ENCODE measurements around the gene CERS6.
"Not testable (repeated sequence)": the region's sequence is repeated elsewhere in the genome, so short reads cannot be mapped to it uniquely, and the experiment has no call there.

Gene CERS6, protein sequence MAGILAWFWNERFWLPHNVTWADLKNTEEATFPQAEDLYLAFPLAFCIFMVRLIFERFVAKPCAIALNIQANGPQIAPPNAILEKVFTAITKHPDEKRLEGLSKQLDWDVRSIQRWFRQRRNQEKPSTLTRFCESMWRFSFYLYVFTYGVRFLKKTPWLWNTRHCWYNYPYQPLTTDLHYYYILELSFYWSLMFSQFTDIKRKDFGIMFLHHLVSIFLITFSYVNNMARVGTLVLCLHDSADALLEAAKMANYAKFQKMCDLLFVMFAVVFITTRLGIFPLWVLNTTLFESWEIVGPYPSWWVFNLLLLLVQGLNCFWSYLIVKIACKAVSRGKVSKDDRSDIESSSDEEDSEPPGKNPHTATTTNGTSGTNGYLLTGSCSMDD

DNA sequence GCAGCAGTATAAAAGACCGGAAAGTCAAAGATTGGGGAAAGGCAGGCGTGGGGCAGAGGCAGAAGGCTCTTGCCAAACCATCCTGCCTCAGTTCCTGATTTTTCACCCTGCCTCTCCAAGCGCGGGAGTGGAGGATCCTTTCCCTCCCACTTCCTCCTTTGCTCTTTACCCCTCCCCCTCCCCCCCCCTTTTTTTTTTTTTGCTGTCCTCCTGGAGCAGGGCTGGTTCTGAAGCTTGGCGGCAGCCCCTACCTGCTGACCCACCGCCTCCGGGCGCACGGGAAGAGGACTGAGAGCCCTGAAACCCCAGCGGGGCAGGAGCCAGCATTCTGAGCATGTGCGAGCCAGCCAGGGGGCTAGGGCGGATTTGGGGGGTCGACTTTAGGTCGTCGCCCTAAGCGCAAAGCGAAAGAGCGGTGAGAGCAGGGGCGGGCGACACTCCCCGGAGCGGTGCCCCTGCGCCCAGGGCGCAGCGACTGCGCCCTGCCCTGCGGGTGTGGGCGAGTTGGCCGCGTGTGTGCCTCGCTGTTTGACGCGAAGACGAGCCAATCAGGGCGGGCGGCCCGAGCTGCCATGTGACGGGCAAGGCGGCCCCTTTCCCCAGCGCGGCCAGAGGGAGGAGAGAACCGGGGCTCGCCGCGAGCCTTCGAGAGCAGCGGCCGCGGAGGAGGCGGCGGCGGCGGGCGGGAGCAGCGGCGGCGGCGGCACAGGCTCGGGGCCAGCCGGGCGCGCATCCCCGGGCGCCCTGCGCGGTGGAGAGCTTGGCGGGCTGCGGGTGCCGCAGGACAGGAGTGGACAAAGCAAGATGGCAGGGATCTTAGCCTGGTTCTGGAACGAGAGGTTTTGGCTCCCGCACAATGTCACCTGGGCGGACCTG is at the start of gene CERS6:
TSS of gene CERS6 (plus strand) at position 628 of the 876 bp plus-strand sequence. CDS start at position 805, 177 bp downstream.
- DNase-seq, result peak; percentile 96

DNA sequence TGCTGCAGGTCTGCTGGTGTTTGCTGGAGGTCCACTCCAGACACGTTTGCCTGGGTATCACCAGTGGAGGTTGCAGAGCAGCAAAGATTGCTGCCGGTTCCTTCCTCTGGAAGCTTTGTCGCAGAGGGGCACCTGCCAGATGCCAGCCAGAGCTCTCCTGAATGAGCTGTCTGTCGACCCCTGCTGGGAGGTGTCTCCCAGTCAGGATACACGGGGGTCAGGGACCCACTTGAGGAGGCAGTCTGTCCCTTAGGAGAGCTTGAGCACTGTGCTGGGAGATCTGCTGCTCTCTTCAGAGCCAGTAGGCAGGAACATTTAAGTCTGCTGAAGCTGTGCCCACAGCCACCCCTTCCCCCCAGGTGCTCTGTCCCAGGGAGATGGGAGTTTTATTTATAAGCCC is 43.8 kb upstream of the CERS6 start:
- not testable (repeated sequence) for DNase-seq

DNA sequence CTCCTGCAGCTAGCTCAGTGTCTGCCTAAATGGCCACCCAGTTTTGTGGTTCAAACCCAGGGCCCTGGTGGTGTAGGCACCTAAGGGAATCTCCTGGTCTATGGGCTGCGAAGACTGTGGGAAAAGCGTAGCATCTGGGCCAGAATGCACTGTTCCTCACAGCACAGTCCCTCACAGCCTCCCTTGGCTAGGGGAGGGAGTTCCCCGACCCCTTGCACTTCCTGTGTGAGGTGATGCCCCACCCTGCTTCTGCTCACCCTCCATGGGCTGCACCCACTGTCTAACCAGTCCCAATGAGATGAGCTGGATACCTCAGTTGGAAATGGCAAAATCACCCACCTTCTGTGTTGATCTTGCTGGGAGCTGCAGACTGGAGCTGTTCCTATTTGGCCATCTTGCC is 43.0 kb upstream of the CERS6 start:
- not testable (repeated sequence) for DNase-seq

DNA sequence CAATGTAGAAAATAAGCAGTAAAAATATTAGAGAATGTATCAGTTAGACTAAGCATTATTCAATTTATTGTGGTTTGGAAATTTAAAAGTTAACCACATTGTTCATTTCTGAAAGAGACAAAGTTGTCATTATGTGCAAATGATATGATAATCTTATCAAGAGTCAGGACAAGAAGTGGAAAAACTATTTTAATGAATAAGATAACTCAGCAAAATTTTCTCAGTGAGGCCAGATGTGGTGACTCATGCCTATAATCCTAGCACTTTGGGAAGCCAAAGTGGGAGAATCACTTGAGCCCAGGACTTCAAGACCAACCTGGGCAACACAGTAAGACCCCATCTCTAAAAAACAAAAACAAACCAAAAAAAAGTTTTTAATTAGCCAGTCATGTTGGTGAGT is 39.5 kb upstream of the CERS6 start:
- no peak for DNase-seq

DNA sequence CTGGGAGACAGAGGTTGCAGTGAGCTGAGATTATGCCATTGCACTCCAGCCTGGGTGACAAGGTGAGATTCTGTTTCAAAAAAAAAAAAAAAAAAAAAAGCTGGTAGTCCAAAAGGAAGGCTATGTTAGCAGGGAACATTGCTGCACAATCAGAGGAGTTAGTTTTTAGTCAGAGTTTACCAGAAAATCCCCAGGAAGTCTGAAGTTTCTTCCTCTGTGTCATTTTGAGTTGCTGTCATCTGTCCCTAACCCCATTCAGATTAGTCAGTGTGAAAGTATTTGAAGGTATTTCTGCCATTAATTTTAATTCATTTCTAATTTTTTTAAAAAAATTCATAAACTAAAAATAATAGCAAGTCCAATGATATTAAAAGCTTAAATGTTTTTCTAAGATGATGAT is 33.5 kb upstream of the CERS6 start:
- no peak for DNase-seq

DNA sequence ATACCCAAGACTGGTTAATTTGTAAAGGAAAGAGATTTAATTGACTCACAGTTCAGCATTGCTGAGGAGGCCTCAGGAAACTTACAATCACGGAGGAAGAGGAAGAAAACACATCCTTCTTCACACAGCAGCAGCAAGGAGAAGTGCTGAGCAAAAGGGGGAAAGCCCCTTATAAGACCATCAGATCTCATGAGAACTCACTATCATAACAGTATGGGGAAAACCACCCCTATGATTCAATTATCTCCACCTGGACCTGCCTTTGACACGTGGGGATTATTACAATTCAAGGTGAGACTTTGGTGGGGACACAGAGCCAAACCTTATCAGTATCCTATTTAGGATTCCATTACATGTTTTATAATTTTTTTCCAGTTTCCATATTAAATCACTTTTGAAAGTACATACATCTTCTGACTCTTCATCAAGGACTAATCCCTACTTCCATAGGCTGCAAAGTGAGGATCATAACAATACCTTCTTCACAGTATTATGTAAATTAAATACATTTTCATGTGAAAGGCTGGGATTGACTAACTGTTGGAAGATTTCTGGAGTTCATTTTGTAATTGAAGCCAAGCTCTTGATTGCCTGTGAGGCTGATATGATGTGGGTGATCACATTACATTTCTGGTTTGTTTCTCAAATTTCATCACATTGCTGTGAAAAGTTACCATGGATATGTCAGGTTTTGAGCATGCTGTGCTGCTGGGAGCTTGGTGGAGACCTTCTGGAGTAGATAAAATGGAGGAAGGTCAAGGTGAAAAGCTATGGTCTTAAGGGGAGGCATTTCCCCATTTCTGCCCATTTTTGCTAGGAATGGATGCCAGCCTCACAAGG is 31.7 kb upstream of the CERS6 start:
- no peak for DNase-seq

DNA sequence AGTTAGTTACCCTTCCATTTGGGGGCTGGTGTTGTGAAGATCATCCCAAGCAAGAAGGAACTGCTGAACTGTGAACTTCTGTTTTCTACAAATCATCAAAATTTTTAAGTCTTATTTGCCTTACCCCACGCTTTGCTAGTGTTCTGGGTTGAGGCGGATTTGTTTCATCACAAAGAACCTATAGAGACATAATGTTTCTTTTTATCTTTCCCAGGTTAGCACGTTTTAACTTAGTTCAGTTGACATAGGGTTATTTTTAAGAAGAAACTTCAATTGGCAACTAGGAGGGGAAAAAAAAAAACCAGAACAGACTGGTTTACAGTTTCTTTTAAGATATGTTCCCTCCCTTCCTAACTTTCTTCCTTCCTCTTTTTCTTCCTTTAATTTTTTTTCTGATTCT is 31.1 kb upstream of the CERS6 start:
- no peak for DNase-seq

DNA sequence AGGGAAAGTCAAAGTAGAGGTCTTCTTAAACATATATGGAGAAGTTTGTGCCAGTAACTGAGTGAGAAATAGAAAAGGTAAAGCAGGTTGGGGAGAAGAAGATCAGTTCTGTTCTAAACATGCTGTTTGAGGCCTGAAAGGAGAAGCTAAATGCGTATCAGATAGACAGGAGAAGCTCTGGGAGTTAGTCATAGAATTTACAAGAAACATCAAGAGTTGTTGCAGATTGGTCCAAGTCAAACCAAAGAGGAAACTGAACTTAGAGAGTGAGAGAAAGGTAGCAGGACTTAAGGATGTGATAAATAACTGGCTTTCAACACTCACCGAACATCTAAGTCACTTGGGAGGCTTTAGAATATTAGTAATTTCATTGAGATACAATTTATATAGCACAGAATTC is 29.2 kb upstream of the CERS6 start:
- no peak for DNase-seq

DNA sequence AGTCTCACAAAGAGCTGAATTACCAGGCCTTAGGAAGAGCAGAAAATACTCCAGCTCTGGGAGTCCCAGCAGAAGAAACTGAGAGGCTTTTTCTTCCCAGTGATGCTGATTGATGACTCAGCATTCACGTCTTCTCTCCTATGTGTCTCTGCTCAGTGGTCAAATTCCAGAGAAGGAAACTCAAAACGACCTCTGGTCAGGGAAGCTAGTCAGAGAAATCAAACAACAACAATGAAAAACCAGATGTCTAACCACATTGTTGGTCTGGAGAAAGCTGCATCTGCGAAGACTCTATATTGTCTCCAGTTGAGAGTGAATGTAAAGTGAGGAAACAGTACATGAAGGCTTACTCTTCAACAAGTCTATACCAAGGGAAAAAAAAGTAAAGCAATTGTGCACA is 28.6 kb upstream of the CERS6 start:
- no peak for DNase-seq

DNA sequence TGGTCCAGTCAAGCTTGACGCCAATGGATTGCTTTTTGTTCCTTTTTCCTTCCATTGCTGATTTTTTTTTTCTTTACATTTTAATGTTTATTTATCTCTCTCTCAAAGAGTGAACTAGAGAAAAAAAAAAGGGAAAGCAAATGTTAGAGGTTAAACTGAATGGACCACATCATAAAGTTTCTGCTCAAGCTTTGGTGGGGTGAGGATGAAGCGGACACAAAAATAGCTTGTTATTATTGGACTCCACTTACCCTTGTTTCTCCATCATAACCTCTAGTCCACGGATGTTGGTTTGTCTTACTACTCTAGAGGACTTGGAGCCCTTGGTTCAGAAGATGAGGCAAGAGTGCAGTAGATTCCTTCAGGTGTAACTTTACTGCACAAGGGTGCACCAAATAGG is 27.6 kb upstream of the CERS6 start:
- DNase-seq, result no peak

DNA sequence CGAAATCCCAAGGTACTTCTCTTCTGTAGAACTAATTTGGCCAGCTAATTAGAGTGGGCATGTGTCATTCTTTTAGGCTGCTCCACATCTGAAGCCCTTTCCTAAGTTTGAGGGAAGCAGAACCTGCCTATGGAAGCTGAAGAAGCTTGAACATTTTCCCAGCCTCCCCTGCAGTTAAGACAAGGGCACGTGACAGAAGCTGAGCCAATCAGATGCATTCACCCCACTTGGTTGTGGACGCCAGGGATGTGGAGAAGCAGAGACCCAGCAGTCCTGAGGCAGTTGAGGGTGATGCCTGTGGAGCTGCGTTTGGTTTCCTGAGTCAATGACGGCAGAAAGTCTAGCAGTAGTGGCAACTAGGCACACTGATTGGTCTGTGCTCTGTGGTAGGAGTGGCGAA is 26.1 kb upstream of the CERS6 start:
- no peak for DNase-seq

DNA sequence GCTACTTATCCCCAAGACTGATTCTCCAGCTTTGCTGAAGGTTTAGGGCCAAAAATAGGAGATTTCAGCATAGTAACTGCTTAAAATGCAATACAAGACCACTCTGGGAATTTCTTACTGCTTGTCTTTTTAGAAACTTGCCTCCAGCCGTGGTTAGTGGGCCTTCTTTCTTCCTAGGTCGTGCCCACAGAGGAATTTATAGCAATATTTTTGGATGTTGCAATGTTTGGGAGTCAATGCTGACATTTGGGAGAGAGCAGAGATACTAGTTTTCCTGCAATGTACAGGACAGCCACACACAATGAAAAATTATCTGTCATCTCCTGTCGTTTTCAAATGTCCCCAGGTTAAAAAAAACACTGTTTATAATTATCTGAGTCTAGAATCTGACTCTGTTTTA is 25.6 kb upstream of the CERS6 start:
- DNase-seq, result no peak

DNA sequence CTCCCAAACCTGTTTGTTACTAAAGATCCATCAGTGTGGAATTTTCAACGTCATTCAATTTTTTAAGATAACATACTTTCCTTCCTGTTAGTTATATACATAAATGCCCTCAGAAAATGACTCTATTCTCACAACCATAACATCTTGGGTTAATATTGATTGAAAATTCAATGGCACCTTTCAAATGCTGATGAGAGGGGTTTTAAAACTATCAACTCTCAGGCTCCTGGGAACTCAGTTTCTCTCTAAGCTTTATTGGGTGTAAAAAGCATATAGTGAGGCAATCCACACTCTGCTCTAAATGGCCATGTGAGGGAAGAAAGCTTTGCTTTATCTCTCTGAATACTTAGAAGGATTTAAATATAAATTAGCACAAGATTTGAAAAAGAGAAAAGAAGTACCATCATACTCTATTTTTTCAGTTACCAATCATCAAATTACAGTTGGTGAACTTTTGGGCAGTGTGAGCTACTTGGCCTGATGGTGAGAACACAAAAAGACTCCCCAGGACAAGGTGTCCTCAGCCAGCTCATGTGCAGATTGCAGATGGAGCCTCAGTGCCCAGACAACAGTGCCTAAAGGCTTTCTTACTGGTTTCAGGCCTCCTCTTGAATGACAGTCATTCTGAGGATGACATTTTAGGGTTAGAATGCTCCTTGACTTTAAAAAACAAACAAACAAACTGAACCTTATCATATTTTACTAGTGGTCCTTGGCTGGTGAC is 24.6 kb upstream of the CERS6 start:
- no peak for DNase-seq

DNA sequence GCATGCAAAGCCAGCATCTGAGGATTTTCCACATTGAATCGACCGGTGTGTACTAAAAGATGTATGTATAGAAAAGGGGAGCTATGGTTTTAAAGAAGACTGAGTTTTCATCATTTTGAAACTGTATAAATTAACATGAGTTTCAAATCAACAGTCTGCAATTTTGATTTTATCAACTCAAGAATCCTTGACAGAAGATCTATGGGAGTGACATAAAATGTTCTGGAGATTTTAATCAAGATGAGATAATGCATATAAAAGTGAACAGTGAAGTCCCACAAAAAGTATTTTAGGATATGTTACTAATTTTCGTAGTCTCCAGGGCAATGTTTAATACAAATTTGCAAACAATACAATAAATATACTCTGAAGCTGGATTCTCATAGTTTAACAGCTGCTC is 24.0 kb upstream of the CERS6 start:
- no peak for DNase-seq

DNA sequence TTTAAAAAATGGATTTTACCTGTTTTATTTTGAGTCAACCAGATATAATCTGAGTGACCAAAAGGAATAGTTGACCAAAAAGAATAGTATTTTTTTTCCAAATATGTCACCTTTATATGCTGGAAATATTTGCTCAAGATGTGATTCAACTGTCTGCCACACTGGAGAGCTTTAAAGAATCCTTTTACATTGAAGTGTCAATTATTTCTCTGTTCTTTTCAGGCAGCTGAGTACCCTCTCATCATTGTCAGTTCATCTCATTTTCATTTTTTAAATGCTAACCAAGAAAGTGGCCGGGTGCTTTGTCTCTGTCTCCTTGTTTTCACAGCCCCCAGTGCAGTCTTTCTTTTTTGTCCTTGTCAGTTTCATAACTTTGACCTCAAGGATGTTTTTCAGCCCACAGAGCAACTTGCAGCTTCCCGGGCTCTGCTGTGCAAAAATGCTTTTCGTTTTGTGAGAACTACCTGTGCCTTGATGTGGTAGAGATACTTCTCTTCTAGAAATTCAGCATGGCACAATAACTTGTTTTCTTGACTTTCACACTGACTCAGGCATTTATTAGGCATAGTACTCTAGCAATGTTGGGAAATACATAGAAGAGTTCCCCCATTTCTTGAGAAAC is 23.4 kb upstream of the CERS6 start:
- DNase-seq, result no peak

DNA sequence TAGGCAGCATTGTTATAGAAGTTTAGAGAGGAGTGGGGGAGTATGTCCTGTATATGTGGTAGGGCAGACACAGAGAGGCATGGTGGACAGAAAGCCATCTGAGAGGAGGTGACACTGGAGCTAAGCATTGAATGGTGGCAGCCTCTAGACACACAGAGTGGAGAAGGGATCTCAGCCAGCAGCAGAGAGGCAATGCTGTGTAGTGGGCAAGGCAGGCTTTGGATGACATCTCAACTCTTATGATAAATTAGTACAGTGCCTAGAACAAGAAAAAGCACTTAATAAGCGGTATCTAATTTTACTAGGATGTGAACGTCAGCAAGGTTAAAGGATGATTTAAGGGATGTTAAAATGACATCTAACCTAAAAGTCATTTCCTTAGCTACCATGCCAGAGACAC is 22.5 kb upstream of the CERS6 start:
- DNase-seq, result no peak

DNA sequence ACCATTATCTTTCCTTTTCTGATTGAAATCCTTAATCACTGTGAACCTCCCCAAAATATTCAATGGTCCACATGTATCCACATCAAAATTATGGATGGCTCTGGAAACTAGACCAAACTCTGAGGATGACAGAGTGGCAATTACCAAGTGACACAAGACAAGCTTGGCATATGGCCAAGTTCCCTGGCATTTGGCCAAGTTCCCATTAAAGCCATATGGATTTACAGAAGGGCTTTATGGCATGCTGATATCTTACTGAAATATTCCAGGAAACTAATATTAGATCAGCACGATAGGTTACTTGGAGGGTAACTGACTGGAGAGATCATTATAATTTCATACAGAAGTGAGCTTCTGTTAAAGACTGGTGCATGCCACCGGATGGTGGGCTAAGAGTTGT is 21.9 kb upstream of the CERS6 start:
- peak; percentile 50 for DNase-seq

DNA sequence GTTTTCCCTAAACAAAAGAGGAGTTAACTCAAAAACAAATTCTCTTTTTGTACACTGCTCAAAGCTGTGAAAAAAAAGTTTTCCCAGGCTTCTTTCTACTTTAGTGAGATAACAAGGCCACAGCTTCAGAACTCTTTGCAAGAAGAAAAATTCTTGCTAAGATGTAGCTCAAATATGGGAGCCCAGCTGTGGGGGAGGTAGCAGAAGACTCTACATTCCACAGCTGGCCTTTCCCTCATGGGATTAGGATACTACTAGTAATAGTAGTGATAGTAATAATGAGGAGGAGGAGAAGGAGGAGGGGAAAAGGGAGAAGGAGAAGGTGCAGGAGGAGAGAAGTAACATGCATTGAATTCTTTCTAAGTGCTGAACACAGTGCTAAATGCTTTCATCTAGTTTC is 19.2 kb upstream of the CERS6 start:
- no peak for DNase-seq

DNA sequence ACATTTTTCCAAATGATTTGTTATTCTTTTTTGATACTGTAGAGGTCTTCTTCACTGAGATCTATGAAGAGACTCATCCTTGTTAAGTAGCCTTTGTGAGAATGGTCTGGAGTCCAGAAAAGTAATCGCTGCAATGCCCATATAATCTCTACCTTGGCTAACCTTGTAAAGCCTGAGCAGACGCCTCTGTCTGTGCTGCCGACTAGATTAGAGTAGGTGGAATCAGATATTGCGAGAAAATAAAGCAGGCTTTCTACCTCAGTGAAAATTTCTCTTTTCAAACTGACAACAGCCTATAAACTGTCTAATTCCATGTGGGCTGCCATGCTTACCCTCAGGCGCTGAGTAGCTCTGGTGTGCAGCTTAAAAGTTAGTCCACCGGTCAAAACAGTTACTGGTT is 17.5 kb upstream of the CERS6 start:
- DNase-seq, result no peak

DNA sequence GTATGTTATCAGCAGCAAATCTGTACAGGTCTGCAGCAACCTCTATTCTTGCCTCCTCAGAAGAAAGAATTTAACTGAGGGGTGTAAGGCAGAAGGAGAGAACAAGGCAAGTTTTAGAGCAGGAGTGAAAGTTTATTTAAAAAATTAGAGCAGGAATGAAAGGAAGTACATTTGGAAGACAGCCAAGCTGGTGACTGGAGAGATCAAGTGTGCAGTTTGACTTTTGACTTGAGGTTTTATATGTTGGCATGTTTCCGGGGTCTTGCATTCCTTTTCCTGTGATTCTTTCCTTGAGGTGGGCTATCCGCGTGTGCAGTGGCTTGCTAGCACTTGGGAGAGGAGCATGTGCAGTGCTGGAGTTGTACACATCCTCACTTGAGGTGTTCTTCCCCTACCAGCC is 16.5 kb upstream of the CERS6 start:
- no peak for DNase-seq

DNA sequence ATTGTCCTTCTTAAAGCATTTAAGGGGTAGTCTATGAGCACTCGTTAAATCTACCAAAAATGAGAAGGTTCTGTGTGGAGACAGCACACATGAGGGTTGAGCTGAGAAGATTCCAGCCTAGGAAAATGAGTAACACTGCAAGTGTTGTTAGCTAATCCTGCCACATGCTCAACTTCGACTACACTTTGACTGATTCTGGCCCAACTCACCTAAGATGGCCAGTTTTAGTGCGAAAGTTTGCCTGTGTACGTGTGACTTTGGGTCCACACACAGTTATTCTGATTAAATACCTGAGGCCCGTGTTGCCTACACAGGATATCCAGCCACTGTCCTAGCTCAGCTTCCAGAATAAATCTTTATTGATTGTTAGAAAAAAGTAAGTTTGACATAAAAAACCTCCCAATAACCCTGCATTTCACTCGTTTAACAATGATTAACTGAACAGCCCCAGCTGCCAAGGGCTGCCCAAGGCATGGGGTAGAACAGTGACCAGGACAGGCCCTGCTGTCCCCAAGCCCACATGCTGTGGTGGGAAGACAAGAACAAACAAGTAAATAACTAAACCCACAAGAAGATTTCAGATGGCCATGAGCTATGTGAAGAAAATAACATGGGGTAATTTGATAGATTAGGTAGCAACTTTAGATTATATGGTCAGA is 14.7 kb upstream of the CERS6 start:
- no peak for DNase-seq

DNA sequence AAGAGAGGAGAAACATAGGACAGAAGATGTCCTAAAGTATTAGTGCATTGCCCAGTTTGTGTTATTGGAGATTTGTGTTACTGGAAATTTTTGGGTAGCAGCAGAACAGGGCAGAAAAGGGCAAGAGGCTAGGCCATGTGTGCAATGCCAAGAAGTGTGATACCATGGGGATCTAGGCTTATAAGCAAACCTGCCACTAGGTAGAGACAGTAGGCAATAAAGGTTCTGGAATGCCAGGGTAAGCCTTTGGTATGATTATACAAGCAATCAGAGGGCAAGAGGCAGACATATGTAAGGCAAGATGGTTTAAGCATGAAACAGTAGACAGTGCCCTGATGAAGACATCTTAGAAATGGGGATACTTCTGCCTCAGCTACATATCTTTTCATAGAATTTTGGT is 12.3 kb upstream of the CERS6 start:
- DNase-seq, result no peak

Data from hematopoietic multipotent progenitor cell treated with erythropoietin and hydrocortisone succinate and interleukin-3 and kit ligand, for 6 days (in vitro differentiated cells).